HCT116 (cell line): ENCODE measurements around the gene CUL5. TPM values are rescaled to one million over a fixed set of nuclear protein-coding genes. Genes with fewer than 3 reads are reported as not detected.

Experiments
- ATAC-seq: fragments of 200-7000 bp; cut with Tn5 transposase; 2 replicates; pipeline ENCODE4 v1.9.1; 2020; ENCODE audit warnings: mild to moderate bottlenecking, moderate library complexity
- BruUV-seq: library from RNA; stranded (reverse); fragments of 400-500 nt; replicated peaks from 2 replicates; lab custom pipeline; 2021; lab: Mats Ljungman, UMichigan
- CTCF ChIA-PET: fragments of 300-600 bp; sonication (Branson Sonifier 250); formaldehyde crosslinking; loops from one replicate; lab custom pipeline; 2021; ENCODE audit warnings: antibody characterized with exemption; lab: Charles Lee
- POLR2A ChIA-PET: fragments of 300-600, 350-600 bp; sonication (Branson Sonifier 250); formaldehyde crosslinking; loops from one replicate; lab custom pipeline; 2021; ENCODE audit warnings: antibody characterized with exemption; lab: Charles Lee
- RAD21 ChIA-PET, 2 experiments: fragments of 300-600 bp; sonication (Branson Sonifier 250); formaldehyde crosslinking; loops; one replicate each; lab custom pipeline; 2023; ENCODE audit warnings: low total read pairs in 2 of 2; ENCODE audit not compliant: uncharacterized antibody in 2 of 2, unreplicated experiment in 2 of 2, low non-redundant PET in 1 of 2; lab: Charles Lee
- DNase-seq: peaks from one replicate; pipeline ENCODE4 v3.0.0-alpha.2; 2010; ENCODE audit warnings: low read depth, low spot score
- H2AFZ ChIP-seq: fragments of 200-600 bp; shearing (Covaris generic), sonication (generic); 2 replicates; pipeline ENCODE4 v1.6.1; 2017; ENCODE audit warnings: low read depth, mixed run types, mixed read lengths, antibody characterized with exemption, low read length; ENCODE audit not compliant: poor library complexity, severe bottlenecking
- H3K27ac ChIP-seq: 2 replicates; pipeline ENCODE4 v1.5.1; 2012; ENCODE audit warnings: low read depth, low read length
- H3K27me3 ChIP-seq: fragments of 200-600 bp; sonication (generic); 2 replicates; pipeline ENCODE4 v1.6.1; 2016; ENCODE audit warnings: mixed run types, low read length, mixed read lengths; ENCODE audit not compliant: insufficient read depth
- H3K36me3 ChIP-seq, 2 experiments: fragments of 200-500 bp in 1 of 2; fragments of 200-600 bp in 1 of 2; sonication (Bioruptor generic) in 1 of 2; sonication (generic) in 1 of 2; 2 replicates each; pipeline versions ENCODE4 v1.5.1 to v1.6.1; 2014 to 2016; ENCODE audit warnings: low read length in 2 of 2, inconsistent platforms in 1 of 2, mixed read lengths in 1 of 2, mixed run types in 1 of 2; ENCODE audit not compliant: insufficient read depth in 2 of 2, control insufficient read depth in 1 of 2
- H3K4me1 ChIP-seq, 2 experiments: fragments of 200-600 bp in 1 of 2; sonication (generic) in 1 of 2; 2 replicates each; pipeline versions ENCODE4 v1.5.1 to v1.6.1; 2012 to 2017; ENCODE audit warnings: low read length in 2 of 2, inconsistent platforms in 1 of 2, mild to moderate bottlenecking in 1 of 2, mixed read lengths in 1 of 2, mixed run types in 1 of 2, moderate library complexity in 1 of 2; ENCODE audit not compliant: insufficient read depth in 2 of 2, control insufficient read depth in 1 of 2
- H3K4me2 ChIP-seq: fragments of 200-600 bp; sonication (generic); 2 replicates; pipeline ENCODE4 v1.6.1; 2017; ENCODE audit warnings: mixed run types, low read length, mixed read lengths
- H3K4me3 ChIP-seq, 2 experiments: fragments of 200-600 bp in 1 of 2; sonication (generic) in 1 of 2; replicated peaks in 1 of 2; 2 replicates each; pipeline ENCODE4 v1.5.1; 2011 to 2016; ENCODE audit warnings: low read length in 2 of 2, control low read depth in 1 of 2, low read depth in 1 of 2, mild to moderate bottlenecking in 1 of 2, mixed read lengths in 1 of 2, mixed run types in 1 of 2
- H3K79me2 ChIP-seq: fragments of 200-600 bp; sonication (generic); 2 replicates; pipeline ENCODE4 v1.6.1; 2017; ENCODE audit warnings: mild to moderate bottlenecking, mixed run types, low read length, moderate library complexity, mixed read lengths; ENCODE audit not compliant: insufficient read depth
- H3K9ac ChIP-seq: fragments of 200-600 bp; sonication (generic); 2 replicates; pipeline ENCODE4 v1.6.1; 2016; ENCODE audit warnings: low read length, mixed read lengths
- H3K9me2 ChIP-seq: fragments of 200-600 bp; sonication (generic), shearing (Covaris generic); 2 replicates; pipeline ENCODE4 v1.6.1; 2017; ENCODE audit warnings: mixed run types, mild to moderate bottlenecking, moderate library complexity; ENCODE audit not compliant: insufficient read depth
- H3K9me3 ChIP-seq, 2 experiments: fragments of 200-500 bp in 1 of 2; fragments of 200-600 bp in 1 of 2; sonication (Bioruptor generic) in 1 of 2; sonication (generic) in 1 of 2; 2 replicates each; pipeline ENCODE4 v1.6.1; 2014 to 2017; ENCODE audit warnings: low read length in 2 of 2, mixed read lengths in 2 of 2, inconsistent platforms in 1 of 2, low read depth in 1 of 2, mild to moderate bottlenecking in 1 of 2, mixed run types in 1 of 2, moderate library complexity in 1 of 2; ENCODE audit not compliant: control insufficient read depth in 1 of 2, insufficient read depth in 1 of 2
- H4K20me1 ChIP-seq: fragments of 200-600 bp; sonication (generic), shearing (Covaris generic); 2 replicates; pipeline ENCODE4 v1.6.1; 2017; ENCODE audit warnings: mixed run types, mild to moderate bottlenecking, moderate library complexity; ENCODE audit not compliant: insufficient read depth
- EGR1 ChIP-seq: IDR thresholded peaks from 2 replicates; pipeline ENCODE4 v1.6.1; 2012; ENCODE audit warnings: low read depth
- SP1 ChIP-seq: IDR thresholded peaks from 2 replicates; pipeline ENCODE4 v1.6.1; 2012; ENCODE audit warnings: low read depth
- SRF ChIP-seq: IDR thresholded peaks from 2 replicates; pipeline ENCODE4 v1.6.1; 2012; ENCODE audit warnings: low read depth
- TCF7L2 ChIP-seq: IDR thresholded peaks from 2 replicates; pipeline ENCODE4 v1.7.0; 2011; ENCODE audit warnings: borderline replicate concordance, inconsistent platforms; ENCODE audit not compliant: insufficient read depth, insufficient read length; ENCODE audit errors: extremely low read depth
- intact Hi-C: fragments of 100-400 bp; cut with micrococcal nuclease; formaldehyde crosslinking; loops from 2 replicates; pipeline ENCODE4 v1.10.0; 2022
- total RNA-seq: library from RNA; stranded (reverse); gene quantifications from one replicate; pipeline ENCODE4 v1.2.1, GENCODE V29; 2021; ENCODE audit not compliant: unreplicated experiment
- TF ChIP-seq, protein P1 (sequence below): IDR thresholded peaks from 2 replicates; pipeline ENCODE4 v1.6.1; 2011; ENCODE audit warnings: mild to moderate bottlenecking, low read length, moderate library complexity; ENCODE audit not compliant: insufficient replicate concordance; ENCODE audit errors: extremely low read depth
- TF ChIP-seq, protein P2 (sequence below): IDR thresholded peaks from 2 replicates; pipeline ENCODE4 v1.6.1; 2012; ENCODE audit warnings: low read depth
- TF ChIP-seq, protein P3 (sequence below): IDR thresholded peaks from 2 replicates; pipeline ENCODE4 v1.6.1; 2012

Gene CUL5
- total RNA-seq, 1 experiment from 2014 or later: 41.9 TPM

DNA sequence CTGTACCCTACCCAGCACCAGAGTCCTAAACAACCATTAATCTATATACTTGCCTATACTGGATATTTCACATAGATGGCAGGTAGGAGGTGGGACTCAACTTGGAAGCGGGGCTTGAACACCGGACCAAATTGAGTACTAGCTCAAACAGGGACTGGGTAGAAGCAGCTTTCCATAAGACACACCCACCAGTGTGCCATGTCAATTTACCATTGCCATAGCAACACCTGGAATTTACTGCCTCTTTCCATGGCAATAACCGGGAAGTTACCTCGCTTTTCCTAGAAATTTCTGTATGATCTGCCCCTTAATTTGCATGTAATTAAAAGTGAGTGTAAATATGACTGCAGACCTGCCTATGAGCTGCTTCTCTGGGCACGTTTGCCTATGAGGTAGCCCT is 38.6 kb upstream of the CUL5 start (continued):
- TF ChIP-seq SRF (no peak), SP1 (no peak)

DNA sequence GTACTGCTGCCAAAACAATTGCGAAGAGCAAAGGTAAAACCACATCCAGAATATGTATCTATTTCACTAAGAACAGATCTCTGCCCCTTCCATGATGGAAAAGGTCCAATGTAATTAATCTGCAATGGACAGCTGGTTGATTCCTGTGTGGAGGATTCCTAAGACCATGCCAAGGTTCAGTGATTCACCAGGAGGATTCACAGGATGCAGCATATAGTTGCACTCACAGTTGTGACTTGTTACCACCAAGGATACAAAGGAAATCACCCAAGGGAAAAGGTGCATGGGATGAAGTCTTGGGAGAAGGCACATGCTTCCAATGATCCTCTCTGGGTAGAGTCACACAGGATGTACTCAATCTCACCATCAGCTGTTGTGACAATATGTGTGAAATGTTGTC is 35.1 kb upstream of the CUL5 start:
- TF ChIP-seq, protein P1, sequence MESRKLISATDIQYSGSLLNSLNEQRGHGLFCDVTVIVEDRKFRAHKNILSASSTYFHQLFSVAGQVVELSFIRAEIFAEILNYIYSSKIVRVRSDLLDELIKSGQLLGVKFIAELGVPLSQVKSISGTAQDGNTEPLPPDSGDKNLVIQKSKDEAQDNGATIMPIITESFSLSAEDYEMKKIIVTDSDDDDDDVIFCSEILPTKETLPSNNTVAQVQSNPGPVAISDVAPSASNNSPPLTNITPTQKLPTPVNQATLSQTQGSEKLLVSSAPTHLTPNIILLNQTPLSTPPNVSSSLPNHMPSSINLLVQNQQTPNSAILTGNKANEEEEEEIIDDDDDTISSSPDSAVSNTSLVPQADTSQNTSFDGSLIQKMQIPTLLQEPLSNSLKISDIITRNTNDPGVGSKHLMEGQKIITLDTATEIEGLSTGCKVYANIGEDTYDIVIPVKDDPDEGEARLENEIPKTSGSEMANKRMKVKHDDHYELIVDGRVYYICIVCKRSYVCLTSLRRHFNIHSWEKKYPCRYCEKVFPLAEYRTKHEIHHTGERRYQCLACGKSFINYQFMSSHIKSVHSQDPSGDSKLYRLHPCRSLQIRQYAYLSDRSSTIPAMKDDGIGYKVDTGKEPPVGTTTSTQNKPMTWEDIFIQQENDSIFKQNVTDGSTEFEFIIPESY: no peak
- TF ChIP-seq EGR1 (no peak), TCF7L2 (no peak)
- TF ChIP-seq, protein P2, sequence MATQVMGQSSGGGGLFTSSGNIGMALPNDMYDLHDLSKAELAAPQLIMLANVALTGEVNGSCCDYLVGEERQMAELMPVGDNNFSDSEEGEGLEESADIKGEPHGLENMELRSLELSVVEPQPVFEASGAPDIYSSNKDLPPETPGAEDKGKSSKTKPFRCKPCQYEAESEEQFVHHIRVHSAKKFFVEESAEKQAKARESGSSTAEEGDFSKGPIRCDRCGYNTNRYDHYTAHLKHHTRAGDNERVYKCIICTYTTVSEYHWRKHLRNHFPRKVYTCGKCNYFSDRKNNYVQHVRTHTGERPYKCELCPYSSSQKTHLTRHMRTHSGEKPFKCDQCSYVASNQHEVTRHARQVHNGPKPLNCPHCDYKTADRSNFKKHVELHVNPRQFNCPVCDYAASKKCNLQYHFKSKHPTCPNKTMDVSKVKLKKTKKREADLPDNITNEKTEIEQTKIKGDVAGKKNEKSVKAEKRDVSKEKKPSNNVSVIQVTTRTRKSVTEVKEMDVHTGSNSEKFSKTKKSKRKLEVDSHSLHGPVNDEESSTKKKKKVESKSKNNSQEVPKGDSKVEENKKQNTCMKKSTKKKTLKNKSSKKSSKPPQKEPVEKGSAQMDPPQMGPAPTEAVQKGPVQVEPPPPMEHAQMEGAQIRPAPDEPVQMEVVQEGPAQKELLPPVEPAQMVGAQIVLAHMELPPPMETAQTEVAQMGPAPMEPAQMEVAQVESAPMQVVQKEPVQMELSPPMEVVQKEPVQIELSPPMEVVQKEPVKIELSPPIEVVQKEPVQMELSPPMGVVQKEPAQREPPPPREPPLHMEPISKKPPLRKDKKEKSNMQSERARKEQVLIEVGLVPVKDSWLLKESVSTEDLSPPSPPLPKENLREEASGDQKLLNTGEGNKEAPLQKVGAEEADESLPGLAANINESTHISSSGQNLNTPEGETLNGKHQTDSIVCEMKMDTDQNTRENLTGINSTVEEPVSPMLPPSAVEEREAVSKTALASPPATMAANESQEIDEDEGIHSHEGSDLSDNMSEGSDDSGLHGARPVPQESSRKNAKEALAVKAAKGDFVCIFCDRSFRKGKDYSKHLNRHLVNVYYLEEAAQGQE: no peak
- TF ChIP-seq, protein P3, sequence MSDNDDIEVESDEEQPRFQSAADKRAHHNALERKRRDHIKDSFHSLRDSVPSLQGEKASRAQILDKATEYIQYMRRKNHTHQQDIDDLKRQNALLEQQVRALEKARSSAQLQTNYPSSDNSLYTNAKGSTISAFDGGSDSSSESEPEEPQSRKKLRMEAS: no peak
- TF ChIP-seq, all 23 proteins: peak for 0
- Histone ChIP-seq H2AFZ (no peak overlapping the region), H3K4me1 (no peaks in the 10 kb centered on the region), H3K27ac (no peak overlapping the region), H3K27me3 (no peaks in the 10 kb centered on the region), H3K9me3 (no peaks in the 10 kb centered on the region), H3K36me3 (no peaks in the 10 kb centered on the region), H3K79me2 (no peaks in the 10 kb centered on the region), H3K9ac (no peak overlapping the region), H3K9me2 (no peaks in the 10 kb centered on the region), H3K4me3 (no peak overlapping the region), H3K4me2 (no peak overlapping the region), H4K20me1 (no peaks in the 10 kb centered on the region)
- BruUV-seq: no TSS peak
- ChIA-PET POLR2A (no interaction called here), RAD21 (no interaction called here), CTCF (no interaction called here)
- DNase-seq (no peak), ATAC-seq (no peak)
- intact Hi-C loops: no loop called here
